Loucy (cell line): ENCODE measurements around the gene INPPL1.

Experiments used
- EZH2phosphoT487 ChIP-seq: fragments of 200-600 bp; IDR thresholded peaks from 2 replicates; pipeline ENCODE4 v1.6.1; 2018; ENCODE audit warnings: antibody characterized with exemption, mild to moderate bottlenecking, moderate library complexity, borderline replicate concordance
- TF ChIP-seq, protein P1 (sequence below): fragments of 200-600 bp; sonication (generic); conservative IDR thresholded peaks from 2 replicates; pipeline ENCODE4 v1.5.1; 2014; ENCODE audit warnings: mild to moderate bottlenecking, antibody characterized with exemption, low read length

- TF ChIP-seq, protein P1, sequence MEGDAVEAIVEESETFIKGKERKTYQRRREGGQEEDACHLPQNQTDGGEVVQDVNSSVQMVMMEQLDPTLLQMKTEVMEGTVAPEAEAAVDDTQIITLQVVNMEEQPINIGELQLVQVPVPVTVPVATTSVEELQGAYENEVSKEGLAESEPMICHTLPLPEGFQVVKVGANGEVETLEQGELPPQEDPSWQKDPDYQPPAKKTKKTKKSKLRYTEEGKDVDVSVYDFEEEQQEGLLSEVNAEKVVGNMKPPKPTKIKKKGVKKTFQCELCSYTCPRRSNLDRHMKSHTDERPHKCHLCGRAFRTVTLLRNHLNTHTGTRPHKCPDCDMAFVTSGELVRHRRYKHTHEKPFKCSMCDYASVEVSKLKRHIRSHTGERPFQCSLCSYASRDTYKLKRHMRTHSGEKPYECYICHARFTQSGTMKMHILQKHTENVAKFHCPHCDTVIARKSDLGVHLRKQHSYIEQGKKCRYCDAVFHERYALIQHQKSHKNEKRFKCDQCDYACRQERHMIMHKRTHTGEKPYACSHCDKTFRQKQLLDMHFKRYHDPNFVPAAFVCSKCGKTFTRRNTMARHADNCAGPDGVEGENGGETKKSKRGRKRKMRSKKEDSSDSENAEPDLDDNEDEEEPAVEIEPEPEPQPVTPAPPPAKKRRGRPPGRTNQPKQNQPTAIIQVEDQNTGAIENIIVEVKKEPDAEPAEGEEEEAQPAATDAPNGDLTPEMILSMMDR = no peak
- no peak for TF ChIP-seq EZH2phosphoT487
Observed at GRCh38 chr11:72239313-72239848, 14.8 kb downstream of the INPPL1 start.
